Cardiac muscle cell (in vitro differentiated cells and primary cell): Measurements from ENCODE around the gene MRPS12. TPM values are rescaled to one million over a fixed set of nuclear protein-coding genes. Genes with fewer than 3 reads are reported as not detected.

ENCODE experiments used
- DNase-seq, 2 donors: peaks; one replicate each; pipeline versions ENCODE4 v3.0.0 to v3.0.0-alpha.2; 2010 to 2017; ENCODE audit warnings: low read depth in 1 of 2, low spot score in 1 of 2
- H3K27ac ChIP-seq: fragments of 200-600 bp; sonication (generic); 2 replicates; pipeline ENCODE4 v1.5.1; 2016
- H3K27me3 ChIP-seq: fragments of 200-600 bp; sonication (generic); 2 replicates; pipeline ENCODE4 v1.6.0; 2016; ENCODE audit warnings: control low read depth
- H3K36me3 ChIP-seq: fragments of 200-600 bp; sonication (generic); 2 replicates; pipeline ENCODE4 v1.5.1; 2016; ENCODE audit warnings: control low read depth
- H3K4me1 ChIP-seq: fragments of 200-600 bp; sonication (generic); 2 replicates; pipeline ENCODE4 v1.8.1; 2017; ENCODE audit warnings: low read depth, mild to moderate bottlenecking, mixed run types
- H3K4me3 ChIP-seq: fragments of 200-600 bp; sonication (generic); 2 replicates; pipeline ENCODE4 v1.5.1; 2016; ENCODE audit warnings: mild to moderate bottlenecking
- H3K9me3 ChIP-seq: fragments of 200-600 bp; sonication (generic); 2 replicates; pipeline ENCODE4 v1.5.1; 2017; ENCODE audit warnings: low read depth, mild to moderate bottlenecking, control low read depth
- CTCF ChIP-seq: IDR thresholded peaks from 2 replicates; pipeline ENCODE4 v1.5.1; 2012; ENCODE audit warnings: low read depth, mild to moderate bottlenecking, low read length
- polyA plus RNA-seq: library from polyadenylated mRNA; unstranded; fragments of >200 nt; fragmentation: Nextera tagmentation; extraction: Ambion mirVana; gene quantifications from 2 replicates; pipeline ENCODE4 v1.2.1, GENCODE V29; 2016
- total RNA-seq: library from RNA; depleted of rRNA; stranded (reverse); fragments of >200 nt; gene quantifications from 2 replicates; pipeline ENCODE4 v1.2.3, GENCODE V29; 2016

Gene MRPS12
- total and polyA plus RNA-seq, 2 experiments from 2014 or later = 52.0 to 72.2 TPM

GRCh38 chr19:38922482-38922881 lies 8.3 kb upstream of the MRPS12 start:
- H3K27ac ChIP-seq = no peak overlapping the region
- no peaks in the 10 kb centered on the region for H3K9me3 ChIP-seq
- no peak for TF ChIP-seq CTCF
- peaks cover 17% of the 10 kb centered on the region for H3K36me3 ChIP-seq
- no peaks in the 10 kb centered on the region for H3K27me3 ChIP-seq
- DNase-seq = no peak
- no peak overlapping the region for H3K4me3 ChIP-seq
- H3K4me1 ChIP-seq = no peaks in the 10 kb centered on the region

DNA sequence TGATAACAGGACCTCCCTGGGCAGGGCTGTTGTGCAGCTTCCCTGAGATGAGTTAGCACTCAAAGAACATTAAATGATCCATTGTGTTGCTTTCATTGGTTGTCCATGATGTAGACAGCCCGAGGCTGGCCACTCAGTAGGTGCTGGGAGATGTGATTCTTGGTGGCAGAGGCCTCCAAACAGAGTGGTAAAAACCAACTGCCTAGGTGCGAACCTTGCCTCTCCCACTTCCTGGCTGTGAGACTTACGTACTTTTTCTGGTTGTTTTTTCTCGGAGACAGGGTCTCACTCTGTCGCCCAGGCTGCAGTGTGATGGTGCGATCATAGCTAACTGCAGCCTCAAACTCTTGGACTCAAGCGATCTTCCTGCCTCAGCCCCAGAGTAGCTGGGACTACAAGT lies 6.4 kb upstream of the MRPS12 start:
- H3K27ac ChIP-seq = no peak overlapping the region
- H3K36me3 ChIP-seq = peaks cover 19% of the 10 kb centered on the region
- no peaks in the 10 kb centered on the region for H3K4me1 ChIP-seq
- DNase-seq = no peak
- TF ChIP-seq CTCF = no peak
- no peak overlapping the region for H3K4me3 ChIP-seq
- H3K9me3 ChIP-seq = no peaks in the 10 kb centered on the region
- H3K27me3 ChIP-seq = no peaks in the 10 kb centered on the region

DNA sequence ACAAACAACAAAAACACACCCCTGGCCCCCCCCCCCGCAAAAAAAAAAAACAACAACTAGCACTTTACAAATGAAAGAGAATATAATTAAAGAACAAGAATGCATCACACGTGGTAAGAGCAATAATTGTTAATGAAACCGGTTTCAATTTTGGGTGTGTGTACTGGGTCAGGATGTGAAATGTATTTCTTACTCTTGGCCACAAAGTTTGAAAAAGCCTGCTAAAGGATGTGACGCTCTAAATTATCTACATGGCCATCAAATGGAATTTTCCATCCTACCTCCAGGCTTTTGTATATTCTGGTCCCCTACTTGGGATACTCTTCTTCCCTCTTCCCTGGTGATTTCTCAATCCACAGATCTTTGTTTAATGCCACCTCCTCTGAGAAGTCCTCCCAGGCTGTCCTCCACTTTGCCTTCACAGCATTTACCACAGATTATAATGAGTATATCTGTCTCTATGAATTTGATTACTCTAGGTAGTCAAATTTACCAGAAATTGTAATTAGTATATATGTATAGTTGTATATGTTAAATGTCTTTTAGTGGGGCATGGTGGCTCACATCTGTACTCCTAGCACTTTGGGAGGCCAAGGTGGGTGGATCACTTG lies 2.2 kb upstream of the MRPS12 start:
- Histone ChIP-seq H3K4me1 (no peaks in the 10 kb centered on the region), H3K27ac (no peak overlapping the region), H3K27me3 (no peaks in the 10 kb centered on the region), H3K4me3 (no peak overlapping the region), H3K36me3 (peaks cover 11% of the 10 kb centered on the region), H3K9me3 (no peaks in the 10 kb centered on the region)
- DNase-seq = no peak
- TF ChIP-seq CTCF = no peak

DNA sequence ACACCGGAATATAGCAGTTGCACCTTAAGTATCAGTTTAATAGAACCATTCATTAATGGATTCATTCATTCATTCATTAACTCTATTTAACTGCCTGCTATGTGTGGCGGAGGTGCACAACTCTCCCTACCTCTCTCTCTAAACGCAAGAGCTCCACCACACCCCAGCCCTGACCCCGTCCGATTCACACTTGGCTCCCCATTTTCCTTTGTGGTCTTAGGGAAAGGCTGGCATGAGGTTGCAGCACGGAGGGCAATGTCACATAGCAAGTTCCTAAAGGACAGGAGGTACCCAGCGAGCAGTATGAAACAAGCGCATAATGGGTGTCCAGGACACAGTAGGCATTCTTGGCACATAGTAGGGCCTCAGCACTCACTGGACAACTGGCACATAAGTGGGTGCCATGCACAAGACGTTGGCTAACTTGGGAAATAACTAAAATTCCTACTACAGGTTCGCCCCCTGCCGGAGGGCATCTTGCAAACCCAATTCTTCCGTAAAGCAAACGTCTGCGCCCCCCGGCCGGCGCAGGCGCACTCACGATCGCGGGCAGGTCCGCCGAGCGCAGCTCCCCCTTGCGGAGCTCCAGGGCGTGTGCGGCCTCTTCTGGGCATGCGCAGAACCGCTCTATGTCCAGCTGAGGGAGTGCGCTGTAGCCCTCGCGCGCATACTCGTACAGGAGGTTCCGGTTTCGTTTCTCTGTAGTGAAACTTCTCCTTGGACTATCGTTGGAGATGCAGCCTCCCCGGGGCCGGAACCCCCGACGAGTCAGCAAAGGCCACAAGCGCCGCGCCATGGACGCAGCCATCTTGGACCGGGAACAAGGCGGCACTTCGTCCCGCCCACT lies 592 bp upstream of the MRPS12 start, which contains the start of gene SARS2:
TSS of gene SARS2 (minus strand) at position 835 of the 847 bp plus-strand sequence. CDS start at position 808, 27 bp downstream.
- peak; percentile 94 to 97 for DNase-seq
- H3K27me3 ChIP-seq = no peaks in the 10 kb centered on the region
- no peaks in the 10 kb centered on the region for H3K9me3 ChIP-seq
- peak within 1 kb of the TSS; percentile 90 for H3K27ac ChIP-seq
- H3K4me1 ChIP-seq = no peaks in the 10 kb centered on the region
- TF ChIP-seq CTCF = peak; percentile 100
- H3K4me3 ChIP-seq = peak within 1 kb of the TSS; percentile 88
- peaks cover 2% of the 10 kb centered on the region for H3K36me3 ChIP-seq

- no peak for DNase-seq
- no peaks in the 10 kb centered on the region for H3K4me1 ChIP-seq
- peak overlapping the region; percentile 88 for H3K4me3 ChIP-seq
- H3K27ac ChIP-seq = peak overlapping the region; percentile 44
- peaks cover 2% of the 10 kb centered on the region for H3K36me3 ChIP-seq
- no peaks in the 10 kb centered on the region for H3K9me3 ChIP-seq
- TF ChIP-seq CTCF = no peak
- no peaks in the 10 kb centered on the region for H3K27me3 ChIP-seq
These were observed 713 bp downstream of the MRPS12 start for GRCh38 chr19:38931521-38931793.
